Neural crest cell (in vitro differentiated cells): ENCODE measurements around the gene ARHGAP26. TPM values are rescaled to one million over a fixed set of nuclear protein-coding genes. Genes with fewer than 3 reads are reported as not detected.

ENCODE experiments used
- DNase-seq: peaks from one replicate; pipeline ENCODE4 v3.0.0; 2021; ENCODE audit warnings: low read depth, mixed read lengths, low spot score
- H3K27ac Mint-ChIP-seq: one replicate; pipeline ENCODE4 v1.8.0; 2021; ENCODE audit warnings: mild to moderate bottlenecking, mixed read lengths; ENCODE audit not compliant: unreplicated experiment
- H3K27me3 Mint-ChIP-seq: 2 replicates; pipeline ENCODE4 v1.8.0; 2021; ENCODE audit warnings: low read depth, mild to moderate bottlenecking, mixed read lengths
- H3K36me3 Mint-ChIP-seq: 2 replicates; pipeline ENCODE4 v1.8.0; 2021; ENCODE audit warnings: low read depth, mild to moderate bottlenecking, mixed read lengths
- H3K4me1 Mint-ChIP-seq: 2 replicates; pipeline ENCODE4 v1.8.0; 2021; ENCODE audit warnings: mixed read lengths
- H3K4me3 Mint-ChIP-seq: one replicate; pipeline ENCODE4 v1.8.0; 2021; ENCODE audit warnings: mild to moderate bottlenecking, mixed read lengths
- H3K9me3 Mint-ChIP-seq: 2 replicates; pipeline ENCODE4 v1.8.0; 2021; ENCODE audit warnings: mixed read lengths
- CTCF ChIP-seq: fragments of 200-600 bp; sonication (generic); conservative IDR thresholded peaks from 2 replicates; pipeline ENCODE4 v1.5.0; 2021; ENCODE audit warnings: antibody characterized with exemption, mild to moderate bottlenecking
- total RNA-seq: library from RNA; stranded (reverse); gene quantifications from 2 replicates; pipeline ENCODE4 v1.2.1, GENCODE V29; 2021

Gene ARHGAP26
- total RNA-seq, 1 donor from 2014 or later = 5.5 TPM

GRCh38 chr5:143179126-143179740, 409.1 kb downstream of the ARHGAP26 start:
- H3K27ac Mint-ChIP-seq = no peak overlapping the region
- H3K4me1 Mint-ChIP-seq = peaks cover 7% of the 10 kb centered on the region
- DNase-seq = no peak
- TF ChIP-seq CTCF = no peak
- no peaks in the 10 kb centered on the region for H3K36me3 Mint-ChIP-seq
- H3K27me3 Mint-ChIP-seq = no peaks in the 10 kb centered on the region
- H3K4me3 Mint-ChIP-seq = no peak overlapping the region
- peaks cover 8% of the 10 kb centered on the region for H3K9me3 Mint-ChIP-seq

- no peak overlapping the region for H3K27ac Mint-ChIP-seq
- peaks cover 8% of the 10 kb centered on the region for H3K9me3 Mint-ChIP-seq
- peaks cover 7% of the 10 kb centered on the region for H3K4me1 Mint-ChIP-seq
- no peak for DNase-seq
- no peak overlapping the region for H3K4me3 Mint-ChIP-seq
- no peaks in the 10 kb centered on the region for H3K36me3 Mint-ChIP-seq
- H3K27me3 Mint-ChIP-seq = no peaks in the 10 kb centered on the region
- TF ChIP-seq CTCF = no peak
Measured at GRCh38 chr5:143180751-143181150, 410.6 kb downstream of the ARHGAP26 start.

GRCh38 chr5:143181173-143181572, 411.0 kb downstream of the ARHGAP26 start:
- Mint-ChIP-seq H3K27me3 (no peaks in the 10 kb centered on the region), H3K36me3 (no peaks in the 10 kb centered on the region), H3K27ac (no peak overlapping the region), H3K4me3 (no peak overlapping the region), H3K9me3 (peaks cover 8% of the 10 kb centered on the region), H3K4me1 (peaks cover 7% of the 10 kb centered on the region)
- TF ChIP-seq CTCF = no peak
- no peak for DNase-seq

GRCh38 chr5:143182106-143182505, 411.9 kb downstream of the ARHGAP26 start:
- no peak overlapping the region for H3K27ac Mint-ChIP-seq
- DNase-seq = no peak
- H3K9me3 Mint-ChIP-seq = peaks cover 8% of the 10 kb centered on the region
- H3K4me3 Mint-ChIP-seq = no peak overlapping the region
- H3K36me3 Mint-ChIP-seq = no peaks in the 10 kb centered on the region
- H3K4me1 Mint-ChIP-seq = peaks cover 7% of the 10 kb centered on the region
- no peaks in the 10 kb centered on the region for H3K27me3 Mint-ChIP-seq
- no peak for TF ChIP-seq CTCF

- Mint-ChIP-seq H3K9me3 (peaks cover 8% of the 10 kb centered on the region), H3K4me1 (peaks cover 7% of the 10 kb centered on the region), H3K27me3 (no peaks in the 10 kb centered on the region), H3K36me3 (no peaks in the 10 kb centered on the region), H3K4me3 (no peak overlapping the region), H3K27ac (no peak overlapping the region)
- TF ChIP-seq CTCF = no peak
- no peak for DNase-seq
Measured at GRCh38 chr5:143182901-143183820, 413.0 kb downstream of the ARHGAP26 start.
